Breast epithelium (tissue), 3 donors: ENCODE measurements around the gene COX10.

Source experiments
- CTCF ChIP-seq, 3 donors: fragments of 450-650 bp; IDR thresholded peaks; one replicate each; pipeline ENCODE4 v1.5.1; 2016 to 2017; ENCODE audit warnings: antibody characterized with exemption in 3 of 3, mild to moderate bottlenecking in 3 of 3, moderate library complexity in 3 of 3
- POLR2A ChIP-seq: fragments of 450-650 bp; IDR thresholded peaks from one replicate; pipeline ENCODE4 v1.6.1; 2016; ENCODE audit warnings: antibody characterized with exemption, mild to moderate bottlenecking, moderate library complexity
- POLR2AphosphoS5 ChIP-seq, 3 donors: sonication (generic); formaldehyde crosslinking; IDR thresholded peaks; one replicate each; pipeline ENCODE4 v1.6.1; 2017; ENCODE audit warnings: antibody characterized with exemption in 3 of 3

GRCh38 chr17:14200354-14200753, 131.1 kb downstream of the COX10 start:
- TF ChIP-seq CTCF (IDR thresholded peaks at IDR 0.05) (no peak), POLR2AphosphoS5 (IDR thresholded peaks at IDR 0.05) (no peak), POLR2A (no peak)
